Fibroblast of the aortic adventitia (primary cell): ENCODE results near the gene GLDC. TPM values are rescaled to one million over a fixed set of nuclear protein-coding genes. Genes with fewer than 3 reads are reported as not detected.

Source experiments
- DNase-seq: peaks from one replicate; pipeline ENCODE4 v3.0.0-alpha.2; 2010; ENCODE audit warnings: low read depth
- H3K4me3 ChIP-seq: 2 replicates; pipeline ENCODE4 v1.5.1; 2011; ENCODE audit warnings: low read depth, mild to moderate bottlenecking, control low read depth, low read length, moderate library complexity
- CTCF ChIP-seq: IDR thresholded peaks from 2 replicates; pipeline ENCODE4 v1.5.1; 2011; ENCODE audit warnings: mild to moderate bottlenecking, low read length, control low read depth, inconsistent platforms; ENCODE audit not compliant: insufficient read depth
- total RNA-seq: library from RNA; depleted of rRNA; stranded (reverse); fragments of >200 nt; gene quantifications from 2 replicates; pipeline ENCODE4 v1.2.3, GENCODE V29; 2012; ENCODE audit warnings: low replicate concordance

GLDC gene
- total RNA-seq, 1 donor = 1.8 TPM

- no peak overlapping the region for H3K4me3 ChIP-seq
- no peak for DNase-seq
- no peak for TF ChIP-seq CTCF
Observed at GRCh38 chr9:6592791-6593190, 52.7 kb downstream of the GLDC start.

- TF ChIP-seq CTCF = no peak
- no peak for DNase-seq
- no peak overlapping the region for H3K4me3 ChIP-seq
Observed at GRCh38 chr9:6592231-6592630, 53.3 kb downstream of the GLDC start.

GRCh38 chr9:6590772-6591384 lies 54.7 kb downstream of the GLDC start:
- no peak for TF ChIP-seq CTCF
- no peak for DNase-seq

GRCh38 chr9:6590334-6590733 lies 55.2 kb downstream of the GLDC start:
- no peak for DNase-seq
- no peak overlapping the region for H3K4me3 ChIP-seq
- no peak for TF ChIP-seq CTCF

More at GRCh38 chr9:6590772-6591384, 54.7 kb downstream of the GLDC start:
- H3K4me3 ChIP-seq = no peak overlapping the region

GRCh38 chr9:6584881-6585597 lies 60.5 kb downstream of the GLDC start:
- no peak overlapping the region for H3K4me3 ChIP-seq
- TF ChIP-seq CTCF = peak; percentile 29
- peak; percentile 69 for DNase-seq

GRCh38 chr9:6581253-6581652 lies 64.3 kb downstream of the GLDC start:
- TF ChIP-seq CTCF = no peak
- no peak overlapping the region for H3K4me3 ChIP-seq
- DNase-seq = no peak
